Neural progenitor cell (in vitro differentiated cells): ENCODE results near the gene OLFM3.

Experiments used
- CTCF ChIP-seq: fragments of 200-600 bp; sonication (generic); IDR thresholded peaks from 2 replicates; pipeline ENCODE4 v1.5.1; 2017; ENCODE audit warnings: antibody characterized with exemption, mild to moderate bottlenecking
- EZH2 ChIP-seq: fragments of 200-600 bp; sonication (generic); IDR thresholded peaks from 2 replicates; pipeline ENCODE4 v1.6.1; 2017; ENCODE audit warnings: antibody characterized with exemption, mild to moderate bottlenecking, moderate library complexity
- EZH2phosphoT487 ChIP-seq: fragments of 200-600 bp; sonication (generic); IDR thresholded peaks from 2 replicates; pipeline ENCODE4 v1.6.1; 2017; ENCODE audit warnings: antibody characterized with exemption

- TF ChIP-seq CTCF (no peak), EZH2phosphoT487 (no peak), EZH2 (no peak)
These were observed 22.8 kb upstream of the OLFM3 start for GRCh38 chr1:102019530-102019929.
